NOMO-1 treated with dmso at 0.1 percent for 144 hours (cell line): ENCODE data around the gene EVX2.
A peak's percentile ranks its signal among the peaks of the same experiment; 100 is the strongest.

Source experiments
- DNase-seq: peaks from one replicate; lab custom pipeline; 2025; ENCODE audit not compliant: unreplicated experiment; lab: John Stamatoyannopoulos, UW

Gene EVX2

GRCh38 chr2:176066645-176067588, 16.8 kb downstream of the EVX2 start:
- no peak for DNase-seq

- DNase-seq, result no peak
Measured at GRCh38 chr2:176063958-176064357, 19.8 kb downstream of the EVX2 start.

DNA sequence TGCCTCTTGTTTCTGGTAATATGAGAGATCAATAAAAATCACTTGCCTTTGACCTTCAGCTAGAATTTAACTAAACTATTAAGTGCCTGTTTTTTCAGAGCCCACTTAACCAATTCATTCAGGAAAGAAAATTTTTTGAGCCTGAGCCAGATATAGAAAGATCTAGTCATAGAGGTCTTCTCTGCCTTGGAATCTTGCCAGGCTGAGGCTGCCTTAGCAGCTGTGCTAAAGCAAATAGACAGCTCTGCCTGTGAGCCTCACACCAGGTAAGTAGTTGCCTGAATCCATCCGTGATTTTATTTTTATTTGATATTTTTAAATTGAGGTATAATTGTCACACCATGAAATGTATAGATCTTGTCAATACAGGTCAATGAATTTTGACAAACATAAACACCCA, 27.4 kb downstream of the EVX2 start:
- no peak for DNase-seq

GRCh38 chr2:176039375-176039774, 44.4 kb downstream of the EVX2 start:
- DNase-seq, result peak; percentile 51

DNA sequence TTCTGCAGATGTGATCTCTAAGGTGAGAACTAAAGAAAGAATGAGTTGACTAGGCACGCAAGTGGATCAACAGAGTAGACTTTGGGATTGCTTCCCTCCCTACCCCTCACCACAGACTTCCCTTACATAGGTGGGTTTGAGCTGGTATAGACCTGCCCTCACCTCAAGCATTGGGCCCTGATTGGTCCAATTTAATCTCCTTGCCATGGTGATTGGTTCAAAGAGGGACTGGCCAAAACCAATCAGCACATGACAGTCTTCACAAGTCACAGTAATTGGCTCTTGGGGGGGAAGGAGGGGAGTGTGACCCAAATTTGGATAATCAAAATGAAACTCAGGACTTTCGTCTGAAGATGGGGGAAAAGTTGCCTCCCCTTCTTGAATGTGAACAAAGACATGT, 45.1 kb downstream of the EVX2 start:
- DNase-seq, result no peak

DNA sequence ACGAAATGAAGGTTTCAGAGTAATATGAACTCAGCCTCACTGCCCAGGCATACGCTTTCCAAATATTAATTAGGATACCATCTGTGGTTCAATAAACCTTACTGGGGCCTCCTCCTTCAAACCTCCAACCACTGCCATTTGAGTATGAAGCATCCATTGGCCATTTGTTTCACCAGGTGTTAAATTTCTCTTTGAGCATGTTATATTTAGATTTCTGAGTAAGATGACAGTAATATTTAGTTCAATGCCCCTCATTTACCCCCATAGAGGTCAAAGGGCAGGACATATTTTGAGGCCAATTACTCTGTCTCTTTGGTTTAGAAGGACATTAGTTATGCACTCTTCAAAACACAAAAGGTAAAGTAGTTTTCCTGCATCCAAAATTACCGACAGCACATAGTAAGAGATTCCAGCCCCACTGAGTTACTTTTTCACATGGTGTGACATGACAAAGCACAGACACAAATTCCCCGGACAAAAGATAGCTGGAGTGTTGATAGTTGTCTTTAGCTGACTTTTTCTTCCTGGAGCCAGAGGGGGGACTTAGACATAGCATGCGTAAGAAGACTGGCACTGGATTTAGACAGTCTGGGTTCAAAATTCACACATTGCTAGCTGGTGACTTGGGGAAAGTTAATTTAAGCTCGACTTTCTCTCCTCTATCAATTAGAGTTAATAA, 48.6 kb downstream of the EVX2 start:
- no peak for DNase-seq

GRCh38 chr2:176027806-176028205, 56.0 kb downstream of the EVX2 start:
- DNase-seq, result no peak
